HepG2 (cell line): ENCODE results near the gene ABCA13. TPM values are rescaled to one million over a fixed set of nuclear protein-coding genes. Genes with fewer than 3 reads are reported as not detected.

ENCODE experiments used
- ATAC-seq: fragments of 200-7000 bp; cut with Tn5 transposase; 3 replicates; pipeline ENCODE4 v1.9.1; 2020; ENCODE audit warnings: mild to moderate bottlenecking, moderate library complexity
- BruUV-seq: library from RNA; stranded (reverse); fragments of 400-500 nt; replicated peaks from 2 replicates; lab custom pipeline; 2021; lab: Mats Ljungman, UMichigan
- CTCF ChIA-PET: fragments of 300-600 bp; formaldehyde crosslinking; extraction: SDS; loops from one replicate; lab custom pipeline; 2021; ENCODE audit warnings: low total read pairs, inconsistent platforms, low intra/inter-chr PET ratio; lab: Yijun Ruan, JAX
- POLR2A ChIA-PET: fragments of 350-600 bp; sonication (Branson Sonifier 250); formaldehyde crosslinking; loops from one replicate; lab custom pipeline; 2020; ENCODE audit warnings: antibody characterized with exemption, inconsistent platforms; lab: Yijun Ruan, JAX
- DNase-seq: peaks from one replicate; pipeline ENCODE4 v3.0.0-alpha.2; 2015; ENCODE audit warnings: low spot score
- FAIRE-seq: peaks from 3 replicates; lab custom pipeline; 2011; peaks lifted over from hg19 to GRCh38; lab: Jason Lieb, UNC
- H2AFZ ChIP-seq: one replicate; pipeline ENCODE4 v1.6.1; 2011; ENCODE audit warnings: low read length, inconsistent platforms
- H3K27ac ChIP-seq: fragments of 300-600 bp; 3 replicates; pipeline ENCODE4 v1.8.0; 2011; ENCODE audit warnings: mixed run types, mild to moderate bottlenecking, mixed read lengths, low read length, inconsistent platforms; ENCODE audit not compliant: insufficient read depth; ENCODE audit errors: extremely low read length
- H3K27me3 ChIP-seq, 2 experiments: fragments of 200-600 bp in 1 of 2; 2 replicates in 1 of 2; 3 replicates in 1 of 2; pipeline versions ENCODE4 v1.6.0 to v1.8.0; 2011; ENCODE audit warnings: low read length in 2 of 2, mild to moderate bottlenecking in 2 of 2, moderate library complexity in 2 of 2, inconsistent platforms in 1 of 2; ENCODE audit not compliant: insufficient read depth in 2 of 2, control insufficient read depth in 1 of 2
- H3K36me3 ChIP-seq, 2 experiments: fragments of 200-600 bp in 1 of 2; replicated peaks in 1 of 2; 2 replicates in 1 of 2; 3 replicates in 1 of 2; pipeline versions ENCODE4 v1.5.1 to v1.8.0; 2011; ENCODE audit warnings: low read length in 2 of 2, inconsistent platforms in 1 of 2; ENCODE audit not compliant: insufficient read depth in 2 of 2, control insufficient read depth in 1 of 2
- H3K4me1 ChIP-seq: 2 replicates; pipeline ENCODE4 v1.5.1; 2012; ENCODE audit warnings: low read length, inconsistent platforms; ENCODE audit not compliant: insufficient read depth
- H3K4me2 ChIP-seq: 2 replicates; pipeline ENCODE4 v1.6.0; 2011; ENCODE audit warnings: low read depth, low read length, inconsistent platforms
- H3K4me3 ChIP-seq, 3 experiments: fragments of 200-600 bp in 1 of 3; sonication (generic), shearing (Covaris generic) in 1 of 3; replicated peaks in 1 of 3; 2 replicates each; pipeline ENCODE4 v1.5.1; 2011 to 2016; ENCODE audit warnings: low read length in 3 of 3, inconsistent platforms in 2 of 3, low read depth in 2 of 3, mild to moderate bottlenecking in 2 of 3, control low read depth in 1 of 3, mixed read lengths in 1 of 3; ENCODE audit not compliant: insufficient read depth in 1 of 3
- H3K79me2 ChIP-seq: one replicate; pipeline ENCODE4 v1.6.1; 2011; ENCODE audit warnings: low read length, inconsistent platforms; ENCODE audit not compliant: insufficient read depth
- H3K9ac ChIP-seq: 2 replicates; pipeline ENCODE4 v1.6.0; 2011; ENCODE audit warnings: mild to moderate bottlenecking, low read depth, low read length, inconsistent platforms; ENCODE audit not compliant: insufficient read depth
- H3K9me3 ChIP-seq: 2 replicates; pipeline ENCODE4 v1.5.1; 2012; ENCODE audit warnings: mild to moderate bottlenecking, low read length
- H4K20me1 ChIP-seq: 2 replicates; pipeline ENCODE4 v1.6.0; 2011; ENCODE audit warnings: inconsistent platforms, mild to moderate bottlenecking, low read length, moderate library complexity; ENCODE audit not compliant: insufficient read depth
- AKAP8 ChIP-seq: sonication (generic); formaldehyde crosslinking; IDR thresholded peaks from 2 replicates; pipeline ENCODE4 v1.5.1; 2020; ENCODE audit warnings: mild to moderate bottlenecking, missing genetic modification reagents
- ELF3 ChIP-seq: IDR thresholded peaks from 2 replicates; pipeline ENCODE4 v1.6.1; 2016; ENCODE audit warnings: missing genetic modification reagents, missing compliant biosample characterization
- HNRNPL ChIP-seq: fragments of 200-400 bp; formaldehyde crosslinking; IDR thresholded peaks from 2 replicates; pipeline ENCODE4 v1.6.1; 2017; ENCODE audit warnings: mild to moderate bottlenecking, low read depth, low read length
- KMT2B ChIP-seq: IDR thresholded peaks from 2 replicates; pipeline ENCODE4 v1.6.1; 2016; ENCODE audit warnings: missing genetic modification reagents, missing compliant biosample characterization
- NR1H2 ChIP-seq: sonication (generic); formaldehyde crosslinking; IDR thresholded peaks from 2 replicates; pipeline ENCODE4 v1.8.1; 2022; ENCODE audit warnings: low read depth, missing genetic modification reagents, borderline replicate concordance
- REPIN1 ChIP-seq: sonication (generic); formaldehyde crosslinking; IDR thresholded peaks from 2 replicates; pipeline ENCODE4 v1.8.0; 2022; ENCODE audit warnings: missing genetic modification reagents, low read depth, mild to moderate bottlenecking, borderline replicate concordance
- SMYD3 ChIP-seq: sonication (generic); formaldehyde crosslinking; IDR thresholded peaks from 2 replicates; pipeline ENCODE4 v1.8.1; 2023; ENCODE audit warnings: mild to moderate bottlenecking, missing genetic modification reagents
- SRY ChIP-seq: sonication (generic); formaldehyde crosslinking; IDR thresholded peaks from 2 replicates; pipeline ENCODE4 v1.8.0; 2022; ENCODE audit warnings: mild to moderate bottlenecking, missing genetic modification reagents
- ZBTB2 ChIP-seq: sonication (generic); formaldehyde crosslinking; IDR thresholded peaks from 2 replicates; pipeline ENCODE4 v1.8.0; 2022; ENCODE audit warnings: low read depth, missing genetic modification reagents
- ZNF350 ChIP-seq: sonication (generic); formaldehyde crosslinking; IDR thresholded peaks from 2 replicates; pipeline ENCODE4 v1.4.0; 2020; ENCODE audit warnings: mild to moderate bottlenecking, low read depth, missing genetic modification reagents, borderline replicate concordance
- ZNF446 ChIP-seq: sonication (generic); formaldehyde crosslinking; IDR thresholded peaks from 2 replicates; pipeline ENCODE4 v1.5.0; 2020; ENCODE audit warnings: mild to moderate bottlenecking, missing genetic modification reagents
- ZNF503 ChIP-seq: sonication (generic); formaldehyde crosslinking; IDR thresholded peaks from 2 replicates; pipeline ENCODE4 v1.4.0; 2020; ENCODE audit warnings: missing genetic modification reagents
- ZNF512 ChIP-seq: sonication (generic); formaldehyde crosslinking; IDR thresholded peaks from 2 replicates; pipeline ENCODE4 v1.4.0; 2020; ENCODE audit warnings: mild to moderate bottlenecking, missing genetic modification reagents
- WGBS: methylation state at CpG from one replicate; pipeline ENCODE4 v1.1.6; 2017; ENCODE audit warnings: low lambda C conversion rate; 5-methylcytosine and 5-hydroxymethylcytosine counted together
- in situ Hi-C: cut with HindIII; loops from 2 replicates; pipeline ENCODE4 v1.10.0; 2017; ENCODE audit warnings: low pct_unique_long_range_greater_than_20kb; ENCODE audit not compliant: extremely low pct_ligation_motif_present
- intact Hi-C: fragments of 100-400 bp; cut with micrococcal nuclease; formaldehyde crosslinking; loops from one replicate; pipeline ENCODE4 v1.10.0; 2022; ENCODE audit not compliant: unreplicated experiment
- polyA plus RNA-seq, 8 experiments: library from polyadenylated mRNA; depleted of rRNA in 3 of 8; stranded (reverse) in 7 of 8; unstranded in 1 of 8; fragments of >200 nt; fragmentation: Illumina TruSeq in 4 of 8; extraction: Trizol in 4 of 8; gene quantifications; 2 replicates each; pipeline versions ENCODE4 v1.2.1 to v1.2.3, GENCODE V29; 2011 to 2016; ENCODE audit warnings: low read depth in 4 of 8, missing spikeins in 1 of 8, mixed read lengths in 1 of 8; ENCODE audit not compliant: insufficient read depth in 1 of 8
- total RNA-seq, 5 experiments: library from RNA; depleted of rRNA; stranded (reverse); fragments of >200 nt; fragmentation: Illumina TruSeq; extraction: Trizol; gene quantifications; 2 replicates each; pipeline ENCODE4 v1.2.3, GENCODE V29; 2016; ENCODE audit warnings: low read depth in 1 of 5

ABCA13 gene
- total and polyA plus RNA-seq, 2 of the 13 experiments (the other 11 are each of a cell fraction or from before 2014, with no cell fraction given) = 0.03 TPM; not detected in 1

- Histone ChIP-seq H4K20me1 (no peaks in the 10 kb centered on the region), H3K4me2 (no peak overlapping the region), H3K4me1 (no peaks in the 10 kb centered on the region), H3K9ac (no peak overlapping the region), H2AFZ (no peak overlapping the region), H3K4me3 (no peak overlapping the region), H3K27me3 (no peaks in the 10 kb centered on the region), H3K36me3 (no peaks in the 10 kb centered on the region), H3K79me2 (no peaks in the 10 kb centered on the region), H3K27ac (no peak overlapping the region), H3K9me3 (0 out of 2 replicates have a peak, but pooled peaks cover 3% of the 10 kb centered on the region)
- ChIA-PET POLR2A (no interaction called here), CTCF (no interaction called here)
- no peak for TF ChIP-seq ZNF446 (CRISPR knock-in tag)
- TF ChIP-seq ZNF350 (CRISPR knock-in tag) = no peak
- BruUV-seq = no TSS peak
- DNase-seq (no peak), ATAC-seq (no peak), FAIRE-seq (no peak)
- intact Hi-C loops = no loop called here
- WGBS = 0% methylated on average over 4 of the region's 4 CpGs
- in situ Hi-C loops = no loop called here
Measured at GRCh38 chr7:48665353-48666135, 494.3 kb downstream of the ABCA13 start.

GRCh38 chr7:48667407-48667806 is 496.1 kb downstream of the ABCA13 start:
- Histone ChIP-seq H3K4me1 (no peaks in the 10 kb centered on the region), H3K9me3 (0 out of 2 replicates have a peak, but pooled peaks cover 3% of the 10 kb centered on the region), H3K4me2 (no peak overlapping the region), H3K79me2 (no peaks in the 10 kb centered on the region), H3K36me3 (no peaks in the 10 kb centered on the region), H3K9ac (no peak overlapping the region), H2AFZ (no peak overlapping the region), H4K20me1 (no peaks in the 10 kb centered on the region), H3K27me3 (no peaks in the 10 kb centered on the region), H3K4me3 (no peak overlapping the region), H3K27ac (no peak overlapping the region)
- 0% methylated on average over 1 of the region's 1 CpG for WGBS
- no peak for FAIRE-seq
- ChIA-PET POLR2A (no interaction called here), CTCF (no interaction called here)
- intact Hi-C loops (no loop called here), in situ Hi-C loops (no loop called here)
- DNase-seq = no peak
- no TSS peak for BruUV-seq
- no peak for ATAC-seq
- TF ChIP-seq KMT2B (CRISPR knock-in tag) (no peak), ZNF503 (CRISPR knock-in tag) (no peak), REPIN1 (CRISPR knock-in tag) (no peak), ELF3 (CRISPR knock-in tag) (no peak), SMYD3 (no peak), AKAP8 (no peak), SRY (CRISPR knock-in tag) (no peak), ZNF446 (CRISPR knock-in tag) (no peak), HNRNPL (no peak), NR1H2 (CRISPR knock-in tag) (no peak), ZNF512 (CRISPR knock-in tag) (no peak), ZBTB2 (CRISPR knock-in tag) (no peak)
